ENCODE results near the gene SOX4.

DNA sequence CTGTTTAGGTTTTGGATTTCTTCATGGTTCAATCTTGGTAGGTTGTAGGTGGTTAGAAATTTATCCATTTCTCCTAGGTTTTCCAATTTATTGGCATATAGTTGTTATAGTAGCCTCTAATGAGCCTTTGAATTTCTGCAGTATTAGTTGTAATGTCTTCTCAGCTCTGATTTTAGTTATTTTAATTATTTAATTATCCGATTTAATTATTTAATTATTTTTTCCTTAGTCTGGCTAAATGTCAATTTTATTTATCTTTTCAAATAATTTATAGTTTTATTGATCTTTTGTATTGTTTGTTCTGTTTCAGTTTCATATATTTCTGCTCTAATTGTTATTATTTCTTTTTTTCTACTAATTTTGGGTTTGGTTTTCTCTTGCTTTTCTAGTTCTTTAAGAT is 28.1 kb upstream of the SOX4 start:
- TF ChIP-seq, protein P1, sequence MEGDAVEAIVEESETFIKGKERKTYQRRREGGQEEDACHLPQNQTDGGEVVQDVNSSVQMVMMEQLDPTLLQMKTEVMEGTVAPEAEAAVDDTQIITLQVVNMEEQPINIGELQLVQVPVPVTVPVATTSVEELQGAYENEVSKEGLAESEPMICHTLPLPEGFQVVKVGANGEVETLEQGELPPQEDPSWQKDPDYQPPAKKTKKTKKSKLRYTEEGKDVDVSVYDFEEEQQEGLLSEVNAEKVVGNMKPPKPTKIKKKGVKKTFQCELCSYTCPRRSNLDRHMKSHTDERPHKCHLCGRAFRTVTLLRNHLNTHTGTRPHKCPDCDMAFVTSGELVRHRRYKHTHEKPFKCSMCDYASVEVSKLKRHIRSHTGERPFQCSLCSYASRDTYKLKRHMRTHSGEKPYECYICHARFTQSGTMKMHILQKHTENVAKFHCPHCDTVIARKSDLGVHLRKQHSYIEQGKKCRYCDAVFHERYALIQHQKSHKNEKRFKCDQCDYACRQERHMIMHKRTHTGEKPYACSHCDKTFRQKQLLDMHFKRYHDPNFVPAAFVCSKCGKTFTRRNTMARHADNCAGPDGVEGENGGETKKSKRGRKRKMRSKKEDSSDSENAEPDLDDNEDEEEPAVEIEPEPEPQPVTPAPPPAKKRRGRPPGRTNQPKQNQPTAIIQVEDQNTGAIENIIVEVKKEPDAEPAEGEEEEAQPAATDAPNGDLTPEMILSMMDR (optimal IDR thresholded peaks at IDR 0.05 in 1 of 3, IDR thresholded peaks at IDR 0.05 in 1 of 3, conservative IDR thresholded peaks at IDR 0.05 in 1 of 3; ENCODE audit: extremely low read depth in 1 of 3, insufficient read depth in 2 of 3, low read length in 3 of 3), result no peak
- TF ChIP-seq EZH2 (IDR thresholded peaks at IDR 0.05; ENCODE audit: low read length), result no peak
